Left lung (tissue), 10 donors: Measurements from ENCODE around the gene OR10K2. TPM values are rescaled to one million over a fixed set of nuclear protein-coding genes. Genes with fewer than 3 reads are reported as not detected.

Source experiments
- ATAC-seq: fragments of 200-7000 bp; cut with Tn5 transposase; one replicate; pipeline ENCODE4 v1.9.1; 2020; ENCODE audit warnings: moderate library complexity
- DNase-seq, 4 donors: peaks; one replicate each; pipeline ENCODE4 v3.0.0-alpha.2; 2013 to 2020
- H3K27ac ChIP-seq, 2 donors: fragments of 200-600 bp; sonication (generic) in 1 of 2; one replicate each; pipeline versions ENCODE4 v1.5.0 to v1.8.0; 2020 to 2021
- H3K27me3 ChIP-seq, 2 donors: fragments of 200-600 bp; sonication (generic) in 1 of 2; one replicate each; pipeline versions ENCODE4 v1.5.0 to v1.8.0; 2020 to 2021
- H3K36me3 ChIP-seq, 2 donors: fragments of 200-600 bp; sonication (generic) in 1 of 2; one replicate each; pipeline versions ENCODE4 v1.5.0 to v1.8.0; 2020 to 2021
- H3K4me1 ChIP-seq, 2 donors: fragments of 200-600 bp; one replicate each; pipeline ENCODE4 v1.8.0; 2021
- H3K4me3 ChIP-seq, 2 donors: fragments of 200-600 bp; sonication (generic) in 1 of 2; one replicate each; pipeline versions ENCODE4 v1.5.0 to v1.8.0; 2020 to 2021; ENCODE audit warnings: mild to moderate bottlenecking in 1 of 2
- H3K9me3 ChIP-seq, 2 donors: fragments of 200-600 bp; sonication (generic) in 1 of 2; one replicate each; pipeline versions ENCODE4 v1.5.0 to v1.8.0; 2020 to 2021
- intact Hi-C, 2 donors: fragments of 100-400 bp; cut with DNase I; formaldehyde crosslinking; loops; one replicate each; pipeline versions ENCODE4 v1.11.2 to v1.14.2; 2022
- polyA plus RNA-seq, 6 donors: library from polyadenylated mRNA; unstranded; fragments of 120-200 nt; gene quantifications; one replicate each; pipeline ENCODE4 v1.2.1, GENCODE V29; 2013; ENCODE audit not compliant: insufficient read length in 6 of 6
- total RNA-seq, 2 donors: library from RNA; stranded (reverse); fragmentation: NEBNext Ultra II Directional; extraction: Animal tissue kit (Norgen Biotek cat#: 25700); gene quantifications; one replicate each; pipeline ENCODE4 v1.2.1, GENCODE V29; 2021
- TF ChIP-seq, protein P1 (sequence below), 2 donors: fragments of 200-600 bp; sonication (generic) in 1 of 2; IDR thresholded peaks; one replicate each; pipeline versions ENCODE4 v1.5.0 to v1.8.0; 2021; ENCODE audit warnings: antibody characterized with exemption in 2 of 2
- donor health status: DM: no; HTN: yes; CAD: no.
- donor health status: DM: no; HTN: no; CAD: no.

Gene OR10K2
- total and polyA plus RNA-seq, 8 donors, result 0.09 TPM; not detected in 7

DNA sequence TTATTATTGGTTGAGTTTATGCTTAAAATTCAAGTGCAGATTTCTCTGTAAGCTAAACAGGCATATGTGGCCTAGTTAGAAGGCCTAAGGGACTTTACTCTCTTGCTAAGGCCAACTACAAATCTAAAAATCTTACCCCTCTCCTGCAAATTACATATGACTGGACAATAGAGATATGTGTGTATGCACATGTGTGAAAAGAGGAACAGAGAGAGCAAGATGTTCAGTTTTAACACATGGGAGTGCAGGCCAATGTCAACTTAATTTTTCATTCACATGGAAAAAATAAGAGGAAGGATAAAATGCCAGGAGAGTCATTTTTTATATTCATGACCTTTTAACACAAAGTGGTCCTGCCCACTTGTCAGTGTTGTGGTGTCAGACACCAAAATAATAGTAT is 8.5 kb downstream of the OR10K2 start:
- no peak overlapping the region for H3K27ac ChIP-seq
- TF ChIP-seq, protein P1, sequence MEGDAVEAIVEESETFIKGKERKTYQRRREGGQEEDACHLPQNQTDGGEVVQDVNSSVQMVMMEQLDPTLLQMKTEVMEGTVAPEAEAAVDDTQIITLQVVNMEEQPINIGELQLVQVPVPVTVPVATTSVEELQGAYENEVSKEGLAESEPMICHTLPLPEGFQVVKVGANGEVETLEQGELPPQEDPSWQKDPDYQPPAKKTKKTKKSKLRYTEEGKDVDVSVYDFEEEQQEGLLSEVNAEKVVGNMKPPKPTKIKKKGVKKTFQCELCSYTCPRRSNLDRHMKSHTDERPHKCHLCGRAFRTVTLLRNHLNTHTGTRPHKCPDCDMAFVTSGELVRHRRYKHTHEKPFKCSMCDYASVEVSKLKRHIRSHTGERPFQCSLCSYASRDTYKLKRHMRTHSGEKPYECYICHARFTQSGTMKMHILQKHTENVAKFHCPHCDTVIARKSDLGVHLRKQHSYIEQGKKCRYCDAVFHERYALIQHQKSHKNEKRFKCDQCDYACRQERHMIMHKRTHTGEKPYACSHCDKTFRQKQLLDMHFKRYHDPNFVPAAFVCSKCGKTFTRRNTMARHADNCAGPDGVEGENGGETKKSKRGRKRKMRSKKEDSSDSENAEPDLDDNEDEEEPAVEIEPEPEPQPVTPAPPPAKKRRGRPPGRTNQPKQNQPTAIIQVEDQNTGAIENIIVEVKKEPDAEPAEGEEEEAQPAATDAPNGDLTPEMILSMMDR (IDR thresholded peaks at IDR 0.05), result no peak
- no peaks in the 10 kb centered on the region for H3K27me3 ChIP-seq
- no peaks in the 10 kb centered on the region for H3K9me3 ChIP-seq
- ATAC-seq (no peak), DNase-seq (no peak)
- intact Hi-C loops, result no loop called here
- H3K36me3 ChIP-seq, result no peaks in the 10 kb centered on the region
- no peaks in the 10 kb centered on the region for H3K4me1 ChIP-seq
- no peak overlapping the region for H3K4me3 ChIP-seq

DNA sequence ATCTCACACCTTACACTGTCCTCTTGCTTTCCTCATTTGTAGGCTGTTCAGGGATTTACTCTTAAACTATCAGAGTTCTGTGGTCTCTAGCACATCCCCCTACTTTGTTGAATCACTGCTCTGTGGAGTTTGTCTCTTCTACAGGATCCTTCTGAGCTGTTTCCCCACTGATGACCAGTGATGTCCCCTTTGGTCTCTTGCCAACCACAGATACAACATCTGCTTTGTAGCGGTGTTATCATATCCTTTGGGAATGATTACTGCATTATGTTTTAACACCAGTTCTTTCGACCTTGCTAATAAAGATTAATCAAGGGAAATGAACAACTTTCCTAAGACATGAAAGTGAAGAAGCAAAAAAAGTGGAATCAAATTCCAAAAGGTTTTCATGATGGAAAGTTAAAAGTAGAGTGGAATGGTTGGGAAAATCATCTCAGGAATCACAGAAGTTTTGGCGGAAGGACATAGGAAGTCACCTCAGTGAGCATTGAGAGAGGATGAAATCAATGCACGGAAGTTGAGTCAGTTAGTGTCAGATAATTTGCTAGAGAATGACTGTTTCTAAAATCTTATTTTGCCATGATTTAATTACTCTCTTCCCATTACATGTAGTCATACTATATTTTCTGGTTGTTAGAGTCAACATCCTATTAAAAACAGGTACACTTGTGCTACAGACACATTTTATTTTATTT is 11.2 kb downstream of the OR10K2 start:
- TF ChIP-seq, protein P1 (IDR thresholded peaks at IDR 0.05), result no peak
- Histone ChIP-seq H3K27me3 (no peaks in the 10 kb centered on the region), H3K4me3 (no peak overlapping the region), H3K36me3 (no peaks in the 10 kb centered on the region), H3K4me1 (no peaks in the 10 kb centered on the region), H3K27ac (no peak overlapping the region), H3K9me3 (no peaks in the 10 kb centered on the region)
- no peak for DNase-seq
- ATAC-seq, result no peak
- intact Hi-C loops, result no loop called here

DNA sequence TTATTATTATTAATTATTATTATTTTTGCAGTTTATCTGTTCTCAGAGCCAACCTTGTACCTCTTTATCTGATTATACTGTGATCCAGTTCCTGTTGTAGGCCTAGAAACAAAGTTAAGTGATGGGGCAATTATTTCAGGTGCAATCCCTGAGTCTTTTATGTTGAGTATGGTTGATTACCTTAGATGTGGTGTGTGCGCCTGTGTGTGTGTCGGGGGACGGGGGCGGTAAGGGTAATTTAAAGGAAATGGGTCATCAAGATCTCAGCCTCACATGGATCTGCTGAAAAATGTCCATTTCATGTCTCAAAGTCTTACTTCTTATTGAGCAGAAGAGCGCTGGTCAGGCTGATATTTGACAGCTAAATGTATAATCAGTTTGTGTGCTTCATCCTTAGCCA is 18.9 kb downstream of the OR10K2 start:
- Histone ChIP-seq H3K27me3 (no peaks in the 10 kb centered on the region), H3K27ac (no peak overlapping the region), H3K4me3 (no peak overlapping the region), H3K36me3 (no peaks in the 10 kb centered on the region), H3K4me1 (no peaks in the 10 kb centered on the region), H3K9me3 (no peaks in the 10 kb centered on the region)
- no peak for ATAC-seq
- intact Hi-C loops, result no loop called here
- DNase-seq, result no peak
- TF ChIP-seq, protein P1 (IDR thresholded peaks at IDR 0.05), result no peak

- no peak for DNase-seq
- H3K27ac ChIP-seq, result no peak overlapping the region
- H3K36me3 ChIP-seq, result no peaks in the 10 kb centered on the region
- H3K9me3 ChIP-seq, result no peaks in the 10 kb centered on the region
- TF ChIP-seq, protein P1 (IDR thresholded peaks at IDR 0.05), result no peak
- intact Hi-C loops, result no loop called here
- H3K4me1 ChIP-seq, result no peaks in the 10 kb centered on the region
- ATAC-seq, result no peak
- no peaks in the 10 kb centered on the region for H3K27me3 ChIP-seq
- no peak overlapping the region for H3K4me3 ChIP-seq
Measured at GRCh38 chr1:158400871-158401270, 25.2 kb downstream of the OR10K2 start.

DNA sequence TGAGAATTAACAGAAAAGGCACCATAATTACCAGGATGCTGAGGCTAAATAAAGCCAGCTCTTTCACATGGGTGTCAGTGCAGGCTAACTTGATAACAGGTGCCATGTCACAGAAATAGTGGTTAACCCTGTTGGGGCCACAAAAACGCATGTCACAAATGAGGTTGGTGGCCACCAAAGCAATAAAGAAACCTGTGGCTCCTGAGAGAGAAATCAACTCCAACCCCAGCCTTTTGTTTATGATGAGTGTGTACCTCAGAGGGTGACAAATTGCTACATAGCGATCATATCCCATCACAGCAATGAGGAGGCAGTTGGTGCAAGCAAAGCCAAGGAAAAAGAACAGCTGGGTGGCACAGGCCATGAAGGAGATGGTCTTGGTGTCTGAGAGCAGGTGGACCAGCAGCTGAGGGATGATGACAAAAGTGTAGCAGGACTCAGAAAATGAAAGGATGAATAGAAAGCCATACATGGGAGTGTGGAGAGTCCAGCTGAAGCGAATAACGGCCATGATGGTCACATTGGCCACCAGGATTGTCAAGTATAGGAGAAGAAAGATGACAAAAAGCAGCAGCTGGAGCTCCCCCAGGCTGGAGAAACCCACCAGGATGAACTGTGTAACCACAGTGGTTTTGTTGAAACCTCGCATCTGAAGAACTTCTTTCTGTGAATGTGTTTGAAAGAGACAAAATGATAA is 27.1 kb downstream of the OR10K2 start, which contains the start of gene OR10T2:
Gene OR10T2 (minus strand): TSS at position 649 of the 697 bp plus-strand sequence. CDS start 0 bp downstream, at position 649.
- ATAC-seq (no peak), DNase-seq (no peak)
- H3K4me1 ChIP-seq, result no peaks in the 10 kb centered on the region
- no peaks in the 10 kb centered on the region for H3K36me3 ChIP-seq
- no peaks in the 10 kb centered on the region for H3K9me3 ChIP-seq
- H3K27ac ChIP-seq, result no peak within 1 kb of the TSS
- intact Hi-C loops, result no loop called here
- TF ChIP-seq, protein P1 (IDR thresholded peaks at IDR 0.05), result no peak
- no peak within 1 kb of the TSS for H3K4me3 ChIP-seq
- no peaks in the 10 kb centered on the region for H3K27me3 ChIP-seq
